SHP77 (cell line): Measurements from ENCODE around the gene RAD18.

ENCODE experiments used
- DNase-seq, 2 experiments: peaks; one replicate each; lab custom pipeline; 2025; lab: John Stamatoyannopoulos, UW

Gene RAD18

GRCh38 chr3:8835385-8835784, 127.9 kb downstream of the RAD18 start:
- peak; percentile 50 to 58 for DNase-seq

GRCh38 chr3:8834974-8835373, 128.3 kb downstream of the RAD18 start:
- DNase-seq = no peak

DNA sequence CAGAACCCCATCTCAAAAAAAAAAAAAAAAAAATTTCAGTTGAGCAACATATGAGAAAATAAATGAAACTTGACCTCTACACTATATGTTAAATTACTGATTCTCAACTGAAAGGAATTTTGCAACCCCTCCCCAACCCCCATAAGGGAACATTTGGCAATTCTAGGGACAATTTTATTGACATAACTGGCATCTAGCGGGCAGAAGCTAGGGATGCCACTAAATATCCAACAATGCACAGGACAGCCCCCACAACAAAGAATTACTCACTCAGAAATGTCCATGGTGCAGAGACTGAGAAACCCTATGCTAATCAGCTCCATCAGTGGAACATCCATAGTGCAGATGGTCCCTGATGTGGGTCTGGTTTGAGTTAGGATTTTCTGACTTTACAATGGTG, 135.6 kb downstream of the RAD18 start:
- no peak for DNase-seq
